WTC11 (cell line): ENCODE results near the gene VTI1A. TPM values are rescaled to one million over a fixed set of nuclear protein-coding genes. Genes with fewer than 3 reads are reported as not detected.

Source experiments
- ATAC-seq: fragments of 200-7000 bp; cut with Tn5 transposase; 2 replicates; pipeline ENCODE4 v1.10.0; 2021; ENCODE audit warnings: mild to moderate bottlenecking, moderate library complexity
- CTCF ChIA-PET: fragments of 300-600 bp; sonication (Branson Sonifier 250); formaldehyde crosslinking; loops from one replicate; lab custom pipeline; 2021; ENCODE audit warnings: antibody characterized with exemption; lab: Charles Lee
- POLR2A ChIA-PET: fragments of 350-600 bp; sonication (Branson Sonifier 250); formaldehyde crosslinking; loops from one replicate; lab custom pipeline; 2021; ENCODE audit warnings: antibody characterized with exemption; lab: Charles Lee
- DNase-seq: peaks from one replicate; pipeline ENCODE4 v3.0.0; 2021; ENCODE audit warnings: low spot score
- H3K27ac Mint-ChIP-seq: 2 replicates; pipeline ENCODE4 v1.8.0; 2021; ENCODE audit warnings: mixed read lengths
- H3K27me3 Mint-ChIP-seq: 2 replicates; pipeline ENCODE4 v1.8.0; 2021; ENCODE audit warnings: low read depth, mild to moderate bottlenecking, moderate library complexity, mixed read lengths
- H3K36me3 Mint-ChIP-seq: 2 replicates; pipeline ENCODE4 v1.8.0; 2021; ENCODE audit warnings: mixed read lengths
- H3K4me1 Mint-ChIP-seq: 2 replicates; pipeline ENCODE4 v1.8.0; 2022; ENCODE audit warnings: mixed read lengths
- H3K4me3 Mint-ChIP-seq: 2 replicates; pipeline ENCODE4 v1.8.0; 2021; ENCODE audit warnings: mild to moderate bottlenecking, moderate library complexity, mixed read lengths
- H3K9me3 Mint-ChIP-seq: 2 replicates; pipeline ENCODE4 v1.8.0; 2021; ENCODE audit warnings: mixed read lengths
- AFF4 ChIP-seq: sonication (generic); formaldehyde crosslinking; IDR thresholded peaks from 2 replicates; pipeline ENCODE4 v1.8.1; 2023; ENCODE audit warnings: mild to moderate bottlenecking, missing genetic modification reagents, borderline replicate concordance
- AR ChIP-seq: fragments of 250-450 bp; sonication (Bioruptor Pico); IDR thresholded peaks from 2 replicates; pipeline ENCODE4 v1.9.0; 2021; ENCODE audit warnings: mild to moderate bottlenecking
- ARID4B ChIP-seq: sonication (generic); formaldehyde crosslinking; IDR thresholded peaks from 2 replicates; pipeline ENCODE4 v1.8.0; 2023; ENCODE audit warnings: missing genetic modification reagents, mild to moderate bottlenecking, borderline replicate concordance
- ATF1 ChIP-seq: sonication (generic); formaldehyde crosslinking; IDR thresholded peaks from 2 replicates; pipeline ENCODE4 v1.8.1; 2023; ENCODE audit warnings: mild to moderate bottlenecking, moderate library complexity, missing genetic modification reagents
- ATF2 ChIP-seq: sonication (generic); formaldehyde crosslinking; IDR thresholded peaks from 2 replicates; pipeline ENCODE4 v1.8.1; 2022; ENCODE audit warnings: low read depth, missing genetic modification reagents, borderline replicate concordance
- ELF4 ChIP-seq: sonication (generic); formaldehyde crosslinking; IDR thresholded peaks from 2 replicates; pipeline ENCODE4 v1.8.1; 2022; ENCODE audit warnings: low read depth, mild to moderate bottlenecking, moderate library complexity, missing genetic modification reagents
- FOXJ3 ChIP-seq: sonication (generic); formaldehyde crosslinking; IDR thresholded peaks from 2 replicates; pipeline ENCODE4 v1.9.0; 2021; ENCODE audit warnings: missing genetic modification reagents, mild to moderate bottlenecking, borderline replicate concordance
- GRHL2 ChIP-seq: fragments of 250-450 bp; sonication (Bioruptor Pico); IDR thresholded peaks from 2 replicates; pipeline ENCODE4 v1.8.0; 2022; ENCODE audit warnings: mild to moderate bottlenecking, moderate library complexity; ENCODE audit not compliant: insufficient replicate concordance, severe bottlenecking
- GTF2I ChIP-seq: fragments of 250-450 bp; sonication (Bioruptor Pico); conservative IDR thresholded peaks from 2 replicates; pipeline ENCODE4 v1.4.0; 2021; ENCODE audit warnings: mild to moderate bottlenecking
- NFE2L1 ChIP-seq: sonication (generic); formaldehyde crosslinking; IDR thresholded peaks from 2 replicates; pipeline ENCODE4 v1.8.1; 2023; ENCODE audit warnings: missing genetic modification reagents
- NR2C2 ChIP-seq: sonication (generic); formaldehyde crosslinking; IDR thresholded peaks from 2 replicates; pipeline ENCODE4 v1.8.0; 2022; ENCODE audit warnings: mild to moderate bottlenecking, missing genetic modification reagents
- OVOL2 ChIP-seq: fragments of 250-450 bp; sonication (Bioruptor Pico); IDR thresholded peaks from 2 replicates; pipeline ENCODE4 v1.9.0; 2021; ENCODE audit warnings: mild to moderate bottlenecking, borderline replicate concordance
- RORB ChIP-seq: fragments of 250-450 bp; sonication (Bioruptor Pico); IDR thresholded peaks from 2 replicates; pipeline ENCODE4 v1.9.0; 2021; ENCODE audit warnings: mild to moderate bottlenecking
- SMAD3 ChIP-seq: sonication (generic); formaldehyde crosslinking; IDR thresholded peaks from 2 replicates; pipeline ENCODE4 v1.8.0; 2022; ENCODE audit warnings: missing genetic modification reagents, mild to moderate bottlenecking, borderline replicate concordance
- ZNF219 ChIP-seq: sonication (generic); formaldehyde crosslinking; IDR thresholded peaks from 2 replicates; pipeline ENCODE4 v1.8.0; 2023; ENCODE audit warnings: missing genetic modification reagents, mild to moderate bottlenecking, borderline replicate concordance
- ZNF671 ChIP-seq: fragments of 250-450 bp; sonication (Bioruptor Pico); IDR thresholded peaks from 2 replicates; pipeline ENCODE4 v1.8.0; 2021; ENCODE audit warnings: mild to moderate bottlenecking
- ZSCAN18 ChIP-seq: fragments of 250-450 bp; sonication (Bioruptor Pico); IDR thresholded peaks from 2 replicates; pipeline ENCODE4 v2.1.2; 2022; ENCODE audit warnings: mild to moderate bottlenecking, moderate library complexity
- total RNA-seq: library from RNA; stranded (reverse); gene quantifications from 3 replicates; pipeline ENCODE4 v1.2.3, GENCODE V29; 2021

Gene VTI1A
- total RNA-seq, 1 experiment from 2014 or later = 20.1 TPM

- TF ChIP-seq ZSCAN18 (CRISPR knock-in tag) = no peak
- TF ChIP-seq GTF2I = no peak
- no peak for TF ChIP-seq NFE2L1 (CRISPR knock-in tag)
- TF ChIP-seq ATF2 (CRISPR knock-in tag) = no peak
- no peak for TF ChIP-seq ZNF219 (CRISPR knock-in tag)
Observed at GRCh38 chr10:112784022-112784461, 337.0 kb downstream of the VTI1A start (continued).

DNA sequence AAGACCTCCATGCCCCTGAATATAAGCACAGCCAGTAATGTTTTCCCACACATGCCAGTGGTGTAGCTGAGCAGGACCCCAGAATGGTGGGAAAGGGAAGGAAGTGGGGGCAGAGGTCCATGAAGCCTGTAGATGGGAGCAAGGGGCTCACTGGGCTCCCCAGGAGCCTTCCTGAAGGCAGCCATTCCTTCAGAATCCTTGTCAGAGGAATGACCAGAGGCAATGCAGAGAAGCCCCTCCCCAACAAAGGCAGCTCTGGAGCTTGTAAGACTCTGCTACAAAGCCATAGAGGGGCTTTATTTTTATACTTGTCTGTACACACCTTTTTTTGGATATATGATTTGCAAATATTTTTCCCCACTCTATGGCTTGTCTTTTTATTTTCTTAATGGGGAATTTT lies 338.1 kb downstream of the VTI1A start:
- Mint-ChIP-seq H3K4me3 (no peak overlapping the region), H3K4me1 (peaks cover 16% of the 10 kb centered on the region; the same call in 1 of the 2 replicates), H3K9me3 (peaks cover 9% of the 10 kb centered on the region), H3K27me3 (no peaks in the 10 kb centered on the region; the same call in 1 of the 2 replicates), H3K36me3 (no peaks in the 10 kb centered on the region; the same call in 1 of the 2 replicates), H3K27ac (peak overlapping the region; percentile 30; the same call in 1 of the 2 replicates)
- POLR2A ChIA-PET = no interaction called here
- peak; percentile 78 for ATAC-seq
- CTCF ChIA-PET = no interaction called here
- no peak for DNase-seq
- no peak for TF ChIP-seq AR (CRISPR knock-in tag)
- no peak for TF ChIP-seq ELF4 (CRISPR knock-in tag)
- no peak for TF ChIP-seq GRHL2 (CRISPR knock-in tag)
- TF ChIP-seq AFF4 (CRISPR knock-in tag) = no peak
- no peak for TF ChIP-seq ZSCAN18 (CRISPR knock-in tag)
- no peak for TF ChIP-seq FOXJ3 (CRISPR knock-in tag)
- TF ChIP-seq NR2C2 = no peak
- TF ChIP-seq ARID4B (CRISPR knock-in tag) = no peak
- TF ChIP-seq ATF1 (CRISPR knock-in tag) = no peak
- no peak for TF ChIP-seq RORB (CRISPR knock-in tag)
- no peak for TF ChIP-seq OVOL2
- no peak for TF ChIP-seq ZNF671 (CRISPR knock-in tag)
- TF ChIP-seq SMAD3 = no peak
